GM20000 (cell line): ENCODE results near the gene GTF3C1.

Source experiments
- DNase-seq: peaks from one replicate; pipeline ENCODE4 v3.0.0; 2012; ENCODE audit warnings: low spot score
- TF ChIP-seq, protein P1 (sequence below): IDR thresholded peaks from 2 replicates; pipeline ENCODE4 v1.5.1; 2012; ENCODE audit warnings: mild to moderate bottlenecking, control low read depth; ENCODE audit errors: extremely low read depth, missing control alignments

The GTF3C1 gene

DNA sequence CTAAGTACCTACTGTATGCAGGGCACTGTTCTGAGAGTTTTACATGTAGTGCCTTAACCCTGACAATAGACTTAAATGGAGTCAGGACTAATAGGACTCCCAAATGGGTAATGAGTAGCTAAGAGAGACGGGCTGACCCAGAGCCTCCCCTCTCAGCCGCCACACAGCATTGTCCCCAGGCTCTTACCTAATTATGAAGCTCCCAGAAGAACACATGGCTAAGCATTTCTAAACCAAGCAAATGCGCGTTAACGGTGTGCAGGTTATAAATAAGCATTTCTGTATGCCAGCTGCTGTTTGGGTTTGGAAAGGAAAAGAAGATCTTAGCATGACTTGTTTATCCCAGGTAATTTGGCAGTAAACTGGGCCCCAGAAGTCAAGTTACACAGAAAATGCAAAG, 14.5 kb upstream of the GTF3C1 start:
- TF ChIP-seq, protein P1, sequence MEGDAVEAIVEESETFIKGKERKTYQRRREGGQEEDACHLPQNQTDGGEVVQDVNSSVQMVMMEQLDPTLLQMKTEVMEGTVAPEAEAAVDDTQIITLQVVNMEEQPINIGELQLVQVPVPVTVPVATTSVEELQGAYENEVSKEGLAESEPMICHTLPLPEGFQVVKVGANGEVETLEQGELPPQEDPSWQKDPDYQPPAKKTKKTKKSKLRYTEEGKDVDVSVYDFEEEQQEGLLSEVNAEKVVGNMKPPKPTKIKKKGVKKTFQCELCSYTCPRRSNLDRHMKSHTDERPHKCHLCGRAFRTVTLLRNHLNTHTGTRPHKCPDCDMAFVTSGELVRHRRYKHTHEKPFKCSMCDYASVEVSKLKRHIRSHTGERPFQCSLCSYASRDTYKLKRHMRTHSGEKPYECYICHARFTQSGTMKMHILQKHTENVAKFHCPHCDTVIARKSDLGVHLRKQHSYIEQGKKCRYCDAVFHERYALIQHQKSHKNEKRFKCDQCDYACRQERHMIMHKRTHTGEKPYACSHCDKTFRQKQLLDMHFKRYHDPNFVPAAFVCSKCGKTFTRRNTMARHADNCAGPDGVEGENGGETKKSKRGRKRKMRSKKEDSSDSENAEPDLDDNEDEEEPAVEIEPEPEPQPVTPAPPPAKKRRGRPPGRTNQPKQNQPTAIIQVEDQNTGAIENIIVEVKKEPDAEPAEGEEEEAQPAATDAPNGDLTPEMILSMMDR = no peak
- no peak for DNase-seq

DNA sequence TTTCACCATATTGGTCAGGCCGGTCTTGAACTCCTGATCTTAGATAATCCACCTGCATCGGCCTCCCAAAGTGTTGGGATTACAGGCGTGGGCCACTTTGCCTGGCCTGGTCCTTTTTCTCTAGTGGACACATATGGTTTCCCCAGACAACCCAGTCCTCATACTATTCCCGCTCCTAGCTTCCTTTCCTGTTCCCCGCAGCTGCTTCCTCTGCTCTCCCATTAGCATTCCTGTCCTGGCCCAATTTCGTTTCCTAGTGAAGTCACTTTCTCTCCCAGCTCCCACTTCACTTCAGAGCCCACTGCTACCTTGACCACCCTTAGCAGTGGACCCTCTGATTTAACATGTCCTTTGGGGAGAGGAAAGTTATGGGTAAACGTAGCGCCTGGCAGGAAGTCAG, 11.5 kb upstream of the GTF3C1 start:
- TF ChIP-seq, protein P1 = no peak
- no peak for DNase-seq

DNA sequence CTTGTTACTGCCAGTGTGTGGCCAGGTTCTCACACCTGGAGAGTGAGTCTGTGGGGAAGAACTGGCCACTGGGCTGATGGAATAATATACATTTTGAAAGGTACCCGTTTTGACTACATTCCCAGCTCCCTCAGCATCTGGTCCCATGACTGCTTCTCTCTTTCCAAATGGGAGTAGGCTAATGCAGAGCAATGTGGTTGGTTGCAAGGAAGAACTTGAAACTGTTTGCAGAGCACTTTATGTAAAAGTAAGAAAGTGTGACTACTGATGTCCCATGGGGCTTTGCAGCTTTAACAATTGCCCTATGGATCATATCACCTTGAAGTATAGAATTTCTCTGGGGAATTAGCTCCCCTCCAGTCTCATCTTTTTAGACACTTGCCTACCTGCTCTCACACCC, 9.2 kb upstream of the GTF3C1 start:
- DNase-seq = no peak
- TF ChIP-seq, protein P1 = no peak

DNA sequence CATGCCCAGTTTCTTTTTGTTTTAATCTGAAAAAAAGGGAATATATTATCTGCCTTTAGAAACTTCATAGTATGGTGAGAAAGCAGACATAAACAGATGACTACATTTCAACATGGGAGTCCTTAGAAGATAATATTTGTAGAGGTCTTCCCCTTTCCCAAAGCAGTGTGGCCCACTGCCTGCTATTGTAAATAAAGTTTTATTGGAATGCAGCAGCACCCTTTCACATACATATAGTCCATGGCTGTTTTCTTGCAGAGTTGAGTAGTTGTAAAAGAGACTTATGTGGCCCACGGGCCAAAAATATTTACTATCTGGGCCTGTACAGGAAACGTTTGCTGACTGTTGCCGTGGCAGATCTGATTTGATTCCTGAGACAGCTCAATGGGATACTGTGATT, 8.7 kb upstream of the GTF3C1 start:
- DNase-seq = no peak
- TF ChIP-seq, protein P1 = no peak

DNA sequence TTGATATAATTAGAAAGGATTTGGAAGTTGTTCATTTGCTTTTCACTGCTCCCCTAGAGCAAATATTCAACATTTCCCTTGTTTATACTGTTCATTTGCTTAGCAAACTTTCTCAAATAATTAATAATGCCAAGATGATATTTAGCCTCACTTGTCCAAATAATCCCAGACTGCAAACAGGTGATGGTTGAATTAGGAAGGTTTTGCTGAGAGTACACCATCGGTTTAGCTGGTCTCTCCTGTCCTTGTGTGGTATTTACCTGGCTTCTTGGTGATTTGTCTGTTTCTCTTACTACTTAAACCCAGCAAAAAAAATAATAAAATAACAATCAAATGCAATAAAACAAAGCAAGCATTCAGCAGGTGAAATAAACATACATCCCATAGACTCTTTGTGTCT, 6.8 kb upstream of the GTF3C1 start:
- TF ChIP-seq, protein P1 = no peak
- DNase-seq = no peak

DNA sequence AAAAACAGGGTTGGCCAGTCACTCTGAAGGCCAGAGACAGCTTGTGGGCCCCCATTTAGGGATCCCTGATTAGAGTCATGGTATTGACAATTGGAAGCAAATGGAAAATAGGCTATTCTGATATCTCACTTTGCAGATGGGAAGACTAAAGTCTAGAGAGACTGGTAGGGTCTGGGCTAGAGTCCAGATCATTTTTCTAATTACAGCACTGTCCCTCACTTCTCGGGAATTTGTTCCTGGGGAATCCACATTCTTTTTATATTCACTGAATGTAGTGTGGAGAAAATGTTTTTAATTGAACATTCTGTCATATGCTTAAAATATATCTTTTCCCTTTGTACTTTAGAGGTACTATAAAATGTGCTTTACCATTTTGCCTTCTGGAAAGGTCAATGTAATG, 1.3 kb upstream of the GTF3C1 start:
- TF ChIP-seq, protein P1 = no peak
- DNase-seq = no peak

DNA sequence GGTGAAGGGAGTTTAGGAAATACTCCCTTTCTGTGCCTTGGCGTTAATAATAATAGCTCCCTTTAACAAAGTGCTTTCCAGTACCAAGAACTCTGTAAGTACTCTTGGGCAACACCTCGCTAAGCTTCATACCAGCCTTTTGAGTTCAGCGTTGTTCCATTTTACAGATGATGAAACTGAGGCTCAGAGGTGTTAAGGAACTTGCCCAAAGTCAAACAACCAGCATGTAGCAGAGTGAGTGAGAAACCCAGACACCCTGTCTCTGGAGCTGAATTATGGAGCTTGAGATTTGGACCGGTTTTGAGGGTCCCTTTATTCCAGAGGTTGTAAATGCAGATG, 838 bp upstream of the GTF3C1 start:
- TF ChIP-seq, protein P1 = no peak
- no peak for DNase-seq

DNA sequence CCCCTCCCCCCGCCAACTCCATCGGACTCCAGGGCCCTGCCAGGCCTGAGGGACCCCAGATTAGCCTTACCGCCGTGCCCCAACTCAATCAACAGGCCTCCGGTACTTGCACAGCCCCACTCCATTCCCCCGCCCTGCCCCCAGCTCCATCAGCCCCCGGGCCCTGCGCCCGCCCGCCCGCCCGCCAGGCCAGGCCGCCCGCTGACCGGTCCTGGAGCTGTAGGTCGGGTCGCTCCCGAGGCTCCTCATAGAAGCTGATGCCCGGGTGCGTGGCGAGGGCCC, 308 bp downstream of the GTF3C1 start:
- TF ChIP-seq, protein P1 = no peak
- DNase-seq = no peak
